Stomach (tissue), 9 donors: Measurements from ENCODE around the gene ACSL5. TPM values are rescaled to one million over a fixed set of nuclear protein-coding genes. Genes with fewer than 3 reads are reported as not detected.
"Not testable (repeated sequence)": the region's sequence is repeated elsewhere in the genome, so short reads cannot be mapped to it uniquely, and the experiment has no call there.

Experiments
- DNase-seq, 2 donors: peaks; one replicate each; pipeline versions ENCODE4 v3.0.0 to v3.0.0-alpha.2; 2013 to 2019
- H3K27ac ChIP-seq, 5 donors: fragments of 200-600 bp in 4 of 5; sonication (generic) in 4 of 5; one replicate each; pipeline ENCODE4 v1.5.1; 2013 to 2019; ENCODE audit warnings: mild to moderate bottlenecking in 1 of 5, moderate library complexity in 1 of 5
- H3K27me3 ChIP-seq, 3 donors: fragments of 200-600 bp; sonication (generic); one replicate each; pipeline ENCODE4 v1.5.1; 2017 to 2019; ENCODE audit warnings: mixed run types in 1 of 3
- H3K36me3 ChIP-seq, 4 donors: fragments of 200-600 bp; sonication (generic); 1 replicate in 3 of 4; 2 replicates in 1 of 4; pipeline ENCODE4 v1.5.1; 2016 to 2019
- H3K4me1 ChIP-seq, 4 donors: fragments of 200-600 bp; sonication (generic); one replicate each; pipeline ENCODE4 v1.5.1; 2016 to 2019
- H3K4me3 ChIP-seq, 4 donors: fragments of 200-600 bp; sonication (generic) in 3 of 4; one replicate each; pipeline ENCODE4 v1.5.1; 2016 to 2019; ENCODE audit warnings: mild to moderate bottlenecking in 1 of 4
- H3K9me3 ChIP-seq, 4 donors: fragments of 200-600 bp; sonication (generic); one replicate each; pipeline ENCODE4 v1.5.1; 2016 to 2019
- CTCF ChIP-seq, 7 experiments: fragments of 450-650 bp in 4 of 7; fragments of 200-600 bp in 3 of 7; sonication (generic) in 3 of 7; IDR thresholded peaks; one replicate each; pipeline ENCODE4 v1.5.1; 2016 to 2019; ENCODE audit warnings: antibody characterized with exemption in 7 of 7, control low read depth in 2 of 7, mild to moderate bottlenecking in 1 of 7
- EP300 ChIP-seq: sonication (generic); formaldehyde crosslinking; IDR thresholded peaks from one replicate; pipeline ENCODE4 v1.6.1; 2017; ENCODE audit warnings: antibody characterized with exemption
- POLR2A ChIP-seq, 4 donors: fragments of 450-650 bp; IDR thresholded peaks; one replicate each; pipeline ENCODE4 v1.6.1; 2016; ENCODE audit warnings: antibody characterized with exemption in 4 of 4, control low read depth in 2 of 4, mild to moderate bottlenecking in 1 of 4, moderate library complexity in 1 of 4
- POLR2AphosphoS5 ChIP-seq, 3 donors: sonication (generic); formaldehyde crosslinking; IDR thresholded peaks; one replicate each; pipeline ENCODE4 v1.6.1; 2016; ENCODE audit warnings: antibody characterized with exemption in 3 of 3
- WGBS, 5 donors: extraction: QIAGEN DNeasy Blood & Tissue Kit in 3 of 5; methylation state at CpG; one replicate each; pipeline versions ENCODE4 v1.1.5 to v1.1.7; 2013 to 2018; 5-methylcytosine and 5-hydroxymethylcytosine counted together
- intact Hi-C: fragments of 100-400 bp; cut with DNase I; formaldehyde crosslinking; loops from one replicate; pipeline ENCODE4 v1.15.1; 2023; ENCODE audit warnings: low total_unique reads
- polyA plus RNA-seq, 3 donors: library from polyadenylated mRNA; stranded (reverse); fragments of 200-250 nt; gene quantifications; one replicate each; pipeline ENCODE4 v1.2.3, GENCODE V29; 2013
- total RNA-seq, 5 donors: library from RNA; depleted of rRNA; stranded (reverse); fragments of >200 nt; gene quantifications; one replicate each; pipeline versions ENCODE4 v1.1.0 to v1.2.3, GENCODE V29; 2014 to 2016
- donor health status: healthy with polysubstance abuse.
- donor health status: Bipolar disorder and iron deficiency.
- donor health status: healthy.

ACSL5 gene
- total and polyA plus RNA-seq, 8 donors = 4.9 to 144 (median 16.6) TPM

GRCh38 chr10:112376396-112376790 lies 2.5 kb downstream of the ACSL5 start:
- peak overlapping the region; percentile 43 to 62 (median 54) for H3K4me3 ChIP-seq
- intact Hi-C loops = no loop called here
- H3K4me1 ChIP-seq = peaks cover 24 to 57% (median 40%) of the 10 kb centered on the region in 4 donors
- H3K36me3 ChIP-seq = peaks cover 0 to 9% (median 0%) of the 10 kb centered on the region in 4 donors
- DNase-seq = no peak
- TF ChIP-seq POLR2A (IDR thresholded peaks at IDR 0.05) (no peak), EP300 (no peak), POLR2AphosphoS5 (IDR thresholded peaks at IDR 0.05) (no peak), CTCF (IDR thresholded peaks at IDR 0.05) (no peak)
- no peaks in the 10 kb centered on the region for H3K9me3 ChIP-seq
- 25 to 43% (median 28%) methylated on average over 7 to 11 of the region's 11 CpGs for WGBS, 5 donors
- H3K27ac ChIP-seq = peak overlapping the region; percentile 85 to 91 (median 87)
- no peaks in the 10 kb centered on the region for H3K27me3 ChIP-seq

GRCh38 chr10:112377116-112377515 lies 3.2 kb downstream of the ACSL5 start:
- 79 to 93% (median 90%) methylated on average over 9 of the region's 9 CpGs for WGBS, 5 donors
- intact Hi-C loops, H3K9me3 ChIP-seq, H3K27me3 ChIP-seq: not testable (repeated sequence)
- peak in 1 of 2 donors; percentile 41 for DNase-seq
- Histone ChIP-seq H3K27ac (peak overlapping the region in 4 of 5 donors; percentile 85 to 91 (median 88)), H3K4me3 (peak overlapping the region; percentile 43 to 62 (median 54)), H3K4me1 (peaks cover 24 to 57% (median 40%) of the 10 kb centered on the region in 4 donors), H3K36me3 (peaks cover 0 to 12% (median 2%) of the 10 kb centered on the region in 4 donors)

GRCh38 chr10:112379635-112380296 lies 5.8 kb downstream of the ACSL5 start:
- intact Hi-C loops = no loop called here
- no peak for DNase-seq
- no peak overlapping the region for H3K4me3 ChIP-seq
- no peak for TF ChIP-seq EP300
- TF ChIP-seq POLR2A (IDR thresholded peaks at IDR 0.05) = no peak
- TF ChIP-seq POLR2AphosphoS5 (IDR thresholded peaks at IDR 0.05) = no peak
- no peak for TF ChIP-seq CTCF (IDR thresholded peaks at IDR 0.05)
- peaks cover 36 to 55% (median 45%) of the 10 kb centered on the region in 4 donors for H3K4me1 ChIP-seq
- WGBS, 5 donors = 69 to 85% (median 79%) methylated on average over 8 of the region's 8 CpGs
- no peaks in the 10 kb centered on the region for H3K27me3 ChIP-seq
- H3K9me3 ChIP-seq = no peaks in the 10 kb centered on the region
- no peak overlapping the region for H3K27ac ChIP-seq
- H3K36me3 ChIP-seq = peaks cover 0 to 12% (median 2%) of the 10 kb centered on the region in 4 donors

- no peak for TF ChIP-seq CTCF (IDR thresholded peaks at IDR 0.05)
- TF ChIP-seq EP300 = no peak
- no peak for TF ChIP-seq POLR2A (IDR thresholded peaks at IDR 0.05)
- no peak for TF ChIP-seq POLR2AphosphoS5 (IDR thresholded peaks at IDR 0.05)
- Histone ChIP-seq H3K27me3 (no peaks in the 10 kb centered on the region), H3K9me3 (no peaks in the 10 kb centered on the region), H3K36me3 (peaks cover 0 to 12% (median 2%) of the 10 kb centered on the region in 4 donors), H3K4me3 (no peak overlapping the region), H3K27ac (peak overlapping the region in 3 of 5 donors; percentile 27 to 71 (median 38)), H3K4me1 (peaks cover 14 to 27% (median 20%) of the 10 kb centered on the region in 4 donors)
- intact Hi-C loops = no loop called here
- DNase-seq = no peak
- WGBS, 5 donors = 55 to 63% (median 62%) methylated on average over 9 of the region's 9 CpGs
These were observed 8.8 kb downstream of the ACSL5 start for GRCh38 chr10:112382515-112383235.
